PC-3 (cell line): ENCODE data around the gene MARCHF9.

Source experiments
- EZH2 ChIP-seq: fragments of 300-600 bp; sonication (generic); IDR thresholded peaks from one replicate; pipeline ENCODE4 v1.6.1; 2017; ENCODE audit warnings: antibody characterized with exemption, mild to moderate bottlenecking, low read length; ENCODE audit not compliant: unreplicated experiment
- EZH2phosphoT487 ChIP-seq: fragments of 300-600 bp; sonication (generic); IDR thresholded peaks from 2 replicates; pipeline ENCODE4 v1.6.1; 2018; ENCODE audit warnings: mild to moderate bottlenecking, antibody characterized with exemption, low read length, borderline replicate concordance
- TF ChIP-seq, protein P1 (sequence below): fragments of 300-600 bp; sonication (generic); conservative IDR thresholded peaks from 2 replicates; pipeline ENCODE4 v1.5.1; 2017; ENCODE audit warnings: antibody characterized with exemption, low read depth, mild to moderate bottlenecking, low read length

DNA sequence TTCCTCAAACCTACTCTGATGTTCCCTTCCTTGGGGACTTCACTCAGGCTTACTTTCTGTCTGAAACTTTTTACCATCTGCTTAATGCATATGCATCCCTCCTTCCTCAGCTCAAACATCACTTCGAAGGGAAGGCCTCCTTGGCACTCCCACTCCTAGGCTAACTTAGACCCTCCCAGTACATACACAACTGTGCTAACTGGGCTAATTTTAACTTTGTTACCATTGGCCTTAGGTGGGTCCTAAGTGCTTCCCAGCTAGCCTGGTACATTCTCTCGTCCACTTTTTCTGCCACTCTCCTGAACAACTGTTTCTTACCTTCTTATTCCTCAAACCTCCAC lies 21.3 kb downstream of the MARCHF9 start:
- TF ChIP-seq, protein P1, sequence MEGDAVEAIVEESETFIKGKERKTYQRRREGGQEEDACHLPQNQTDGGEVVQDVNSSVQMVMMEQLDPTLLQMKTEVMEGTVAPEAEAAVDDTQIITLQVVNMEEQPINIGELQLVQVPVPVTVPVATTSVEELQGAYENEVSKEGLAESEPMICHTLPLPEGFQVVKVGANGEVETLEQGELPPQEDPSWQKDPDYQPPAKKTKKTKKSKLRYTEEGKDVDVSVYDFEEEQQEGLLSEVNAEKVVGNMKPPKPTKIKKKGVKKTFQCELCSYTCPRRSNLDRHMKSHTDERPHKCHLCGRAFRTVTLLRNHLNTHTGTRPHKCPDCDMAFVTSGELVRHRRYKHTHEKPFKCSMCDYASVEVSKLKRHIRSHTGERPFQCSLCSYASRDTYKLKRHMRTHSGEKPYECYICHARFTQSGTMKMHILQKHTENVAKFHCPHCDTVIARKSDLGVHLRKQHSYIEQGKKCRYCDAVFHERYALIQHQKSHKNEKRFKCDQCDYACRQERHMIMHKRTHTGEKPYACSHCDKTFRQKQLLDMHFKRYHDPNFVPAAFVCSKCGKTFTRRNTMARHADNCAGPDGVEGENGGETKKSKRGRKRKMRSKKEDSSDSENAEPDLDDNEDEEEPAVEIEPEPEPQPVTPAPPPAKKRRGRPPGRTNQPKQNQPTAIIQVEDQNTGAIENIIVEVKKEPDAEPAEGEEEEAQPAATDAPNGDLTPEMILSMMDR = no peak
- TF ChIP-seq EZH2 = no peak
- no peak for TF ChIP-seq EZH2phosphoT487
